ENCODE data around the gene ODAD4.
"Not testable (repeated sequence)": the region's sequence is repeated elsewhere in the genome, so short reads cannot be mapped to it uniquely, and the experiment has no call there.

Gene ODAD4

GRCh38 chr17:42005166-42005565, 74.7 kb downstream of the ODAD4 start:
- DNase-seq = no peak

- DNase-seq = no peak
Measured at GRCh38 chr17:42009170-42009569, 78.8 kb downstream of the ODAD4 start.

GRCh38 chr17:42010266-42010680, 79.9 kb downstream of the ODAD4 start:
- DNase-seq = not testable (repeated sequence)

- no peak for DNase-seq
Measured at GRCh38 chr17:42010898-42011516, 80.6 kb downstream of the ODAD4 start.

- DNase-seq = not testable (repeated sequence)
Measured at GRCh38 chr17:42012363-42012762, 81.9 kb downstream of the ODAD4 start.

- DNase-seq = not testable (repeated sequence)
Measured at GRCh38 chr17:42013740-42014139, 83.3 kb downstream of the ODAD4 start.
